Measurements from ENCODE around the gene MPC1.

- no peak for TF ChIP-seq POLR2A (IDR thresholded peaks at IDR 0.05; ENCODE audit: low read length)
- no peak for TF ChIP-seq GATA1 (IDR thresholded peaks at IDR 0.05; ENCODE audit: low read depth, low read length)
These were observed 824 bp downstream of the MPC1 start for GRCh38 chr6:166381733-166382499.

Data from erythroblast (primary cell).